HG02763 (cell line): ENCODE measurements around the gene TGFBI.
A peak's percentile ranks its signal among the peaks of the same experiment; 100 is the strongest.

ENCODE experiments used
- ATAC-seq: cut with Tn5 transposase; IDR thresholded peaks from one replicate; pipeline ENCODE4 v1.9.1; 2021; ENCODE audit warnings: mild to moderate bottlenecking, moderate library complexity; ENCODE audit not compliant: unreplicated experiment

TGFBI gene

GRCh38 chr5:136000932-136001331 lies 27.9 kb upstream of the TGFBI start:
- no peak for ATAC-seq

DNA sequence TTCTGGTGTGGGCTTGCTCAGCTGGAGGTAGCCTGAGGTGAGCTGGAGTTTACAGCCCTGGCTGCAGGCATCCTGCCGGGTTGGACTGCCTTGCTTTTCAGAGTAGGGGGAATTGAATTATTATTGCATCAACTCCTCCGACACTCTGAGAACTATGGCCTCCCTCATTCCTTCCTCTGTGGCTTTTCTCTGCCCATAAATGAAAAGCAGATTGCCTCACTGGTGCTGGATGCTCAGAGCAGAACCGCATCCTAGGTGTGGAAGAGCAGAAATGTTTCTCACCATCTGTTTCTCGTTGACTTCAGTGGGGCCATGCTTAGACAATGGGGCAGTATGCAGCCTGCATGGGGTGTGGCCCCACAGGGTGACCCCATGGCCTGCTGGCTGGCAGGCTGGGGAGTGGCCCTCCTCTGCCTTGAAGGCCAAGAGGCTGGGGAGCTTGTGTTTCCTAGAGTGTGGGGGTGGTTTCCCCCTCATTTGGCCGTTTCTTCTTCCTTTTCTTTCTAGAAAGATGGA lies 27.3 kb upstream of the TGFBI start:
- ATAC-seq = no peak

DNA sequence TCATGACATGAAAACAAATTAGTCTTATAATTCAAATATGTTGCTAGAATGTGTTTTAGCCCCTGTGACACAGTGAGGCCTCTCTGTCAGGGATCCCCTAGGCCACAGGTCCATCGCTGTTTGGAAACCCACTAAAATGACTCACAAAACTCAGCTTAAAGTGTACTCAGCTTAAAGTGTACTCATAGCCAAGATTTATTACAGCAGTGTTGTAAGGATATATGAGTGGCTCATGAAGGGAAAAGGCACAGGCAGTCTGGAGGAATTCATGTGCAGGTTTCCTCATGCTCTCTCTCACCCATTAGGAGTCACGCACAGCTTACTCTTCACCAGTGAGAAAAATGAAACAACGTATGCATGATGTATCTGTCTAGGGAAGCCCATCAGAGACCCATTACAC lies 24.4 kb upstream of the TGFBI start:
- no peak for ATAC-seq

- ATAC-seq = no peak
These were observed 23.3 kb upstream of the TGFBI start for GRCh38 chr5:136005476-136005875.

DNA sequence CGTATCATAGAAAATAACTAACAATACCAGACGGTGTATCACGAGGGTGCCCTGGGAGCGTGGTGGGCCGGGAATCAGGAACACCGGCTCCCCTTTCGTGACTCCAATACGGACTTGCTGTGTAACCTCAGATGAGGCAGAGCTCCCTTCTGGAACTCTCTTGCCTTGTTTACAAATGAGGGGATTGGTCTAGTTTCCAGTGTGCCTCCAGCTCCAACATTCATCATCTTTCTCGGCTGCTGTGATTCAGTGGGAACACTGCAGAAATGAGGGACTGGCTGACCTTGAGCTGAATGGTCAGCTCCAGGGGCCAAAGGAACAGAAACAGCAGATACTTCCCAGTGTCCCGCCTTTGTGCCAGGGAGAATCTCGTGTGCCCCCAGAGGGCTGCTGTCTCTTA lies 22.6 kb upstream of the TGFBI start:
- no peak for ATAC-seq

- ATAC-seq = no peak
These were observed 22.0 kb upstream of the TGFBI start for GRCh38 chr5:136006761-136007251.

GRCh38 chr5:136007271-136007670 lies 21.5 kb upstream of the TGFBI start:
- no peak for ATAC-seq

- ATAC-seq = no peak
These were observed 17.3 kb upstream of the TGFBI start for GRCh38 chr5:136011414-136012001.

DNA sequence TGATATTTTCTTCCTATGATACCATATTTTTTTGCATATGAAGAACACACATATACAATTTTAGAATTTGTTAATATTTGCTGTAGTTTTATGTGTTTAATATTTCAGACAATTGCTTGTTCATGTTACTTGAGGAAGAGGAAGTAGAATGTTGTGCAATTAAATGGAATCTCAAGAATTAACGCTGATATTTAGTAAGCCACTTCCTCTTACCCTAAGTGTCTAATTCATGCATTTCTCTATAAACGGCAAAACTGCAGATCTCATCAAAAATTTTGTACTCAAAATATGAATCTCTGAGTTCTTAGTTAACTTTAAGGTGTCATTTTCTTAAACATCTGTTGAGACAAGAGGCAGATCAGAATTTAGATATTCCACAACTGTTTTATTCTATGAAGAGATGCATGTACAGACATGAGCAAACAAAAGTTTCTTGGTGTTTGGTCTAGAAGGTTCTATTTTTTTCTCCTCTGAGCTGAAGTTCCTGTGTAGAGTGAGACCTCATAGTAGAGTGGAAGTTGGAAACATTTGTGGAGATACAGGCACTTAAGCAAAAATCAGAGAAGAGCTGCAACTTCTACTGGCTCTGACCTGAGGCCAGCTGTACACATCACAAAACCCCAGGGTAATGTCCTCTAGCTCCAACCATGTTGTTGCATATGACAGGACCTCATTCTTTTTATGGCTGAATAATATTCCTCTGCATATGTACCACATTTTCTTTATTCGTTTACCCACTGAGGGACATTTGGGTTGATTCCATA lies 16.6 kb upstream of the TGFBI start:
- no peak for ATAC-seq

GRCh38 chr5:136013559-136013958 lies 15.2 kb upstream of the TGFBI start:
- no peak for ATAC-seq

DNA sequence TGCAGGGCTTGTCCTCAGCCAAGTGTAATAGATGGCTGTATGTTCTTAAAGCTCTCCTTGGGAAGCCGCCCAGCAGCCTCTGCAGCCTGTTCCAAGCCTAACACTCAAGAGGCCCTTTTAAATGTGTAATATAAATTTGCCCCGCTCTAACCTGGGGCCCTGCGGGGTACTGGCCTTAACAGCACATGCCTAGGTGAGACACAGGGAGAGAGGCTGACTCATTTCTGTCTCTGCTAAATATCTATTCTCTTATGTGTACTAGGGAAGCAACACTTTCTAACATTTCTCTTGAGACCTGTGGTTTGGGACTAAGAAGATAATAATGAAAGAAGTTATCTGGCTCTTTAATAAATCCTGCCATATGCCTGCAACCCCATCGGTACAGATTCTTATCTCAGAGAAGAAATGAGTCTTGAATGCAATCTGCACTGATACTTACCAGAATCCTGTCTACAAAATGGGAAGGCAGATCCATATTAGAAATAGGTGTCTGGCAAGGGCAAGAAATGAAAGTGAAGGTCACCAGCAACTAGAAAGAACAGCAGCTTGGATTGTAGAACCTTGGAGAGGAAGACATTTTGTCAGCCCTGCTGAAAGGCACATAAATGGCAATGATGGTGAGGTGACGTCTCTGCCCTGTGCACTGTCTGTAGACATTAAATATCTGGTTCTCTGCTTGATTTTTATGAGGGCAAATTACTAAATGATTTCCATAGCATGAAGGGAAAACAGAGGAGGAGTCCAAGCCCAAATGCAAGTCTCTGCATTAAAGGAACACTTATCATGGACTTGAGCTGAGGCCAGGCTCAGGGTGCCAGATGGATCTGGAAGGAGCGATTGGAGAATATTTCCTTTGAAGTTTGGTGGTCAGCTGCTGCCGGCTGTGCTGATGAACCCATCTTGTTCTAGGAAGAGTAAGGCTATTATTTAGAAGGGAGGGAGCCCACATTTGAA lies 14.5 kb upstream of the TGFBI start:
- ATAC-seq = peak; percentile 54

DNA sequence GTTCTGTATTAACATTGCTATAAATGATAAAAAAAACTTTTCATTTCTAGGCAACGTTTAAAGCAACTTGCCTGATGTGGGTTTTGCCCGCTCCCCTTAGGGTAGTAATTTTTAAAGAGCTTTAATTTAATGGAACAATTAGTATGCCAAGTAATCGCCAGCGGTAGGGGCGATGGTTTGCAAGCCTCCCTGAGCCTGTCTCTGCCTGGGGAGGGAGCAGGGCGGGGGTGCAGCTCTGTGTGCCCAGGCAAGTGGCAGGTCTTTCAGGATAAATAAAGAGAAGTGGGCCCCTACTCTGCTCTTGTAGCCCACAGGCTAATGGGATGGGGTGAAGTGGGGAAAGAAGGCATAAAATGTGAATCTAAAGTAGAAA lies 13.8 kb upstream of the TGFBI start:
- no peak for ATAC-seq

- no peak for ATAC-seq
These were observed 12.7 kb upstream of the TGFBI start for GRCh38 chr5:136015966-136016650.

GRCh38 chr5:136016945-136017530 lies 11.8 kb upstream of the TGFBI start:
- ATAC-seq = no peak

GRCh38 chr5:136018814-136019783 lies 9.7 kb upstream of the TGFBI start:
- no peak for ATAC-seq

DNA sequence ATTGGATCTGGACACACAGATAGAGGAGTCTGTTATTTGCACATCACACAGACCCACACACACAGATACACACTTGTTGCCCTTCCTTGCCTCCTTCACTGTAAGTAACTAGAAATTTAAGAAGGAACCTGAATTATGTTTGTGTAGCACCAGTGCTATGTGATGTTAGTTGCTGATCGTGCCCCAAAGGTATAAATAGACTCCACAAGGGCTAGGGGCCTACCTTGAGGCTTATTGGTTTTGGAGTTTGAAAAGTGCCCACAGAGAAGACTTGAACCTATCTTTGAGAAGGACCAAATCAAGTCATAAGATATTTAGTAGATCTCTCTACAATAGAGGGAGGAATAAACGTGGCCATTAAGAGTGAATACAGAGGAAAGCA lies 8.8 kb upstream of the TGFBI start:
- no peak for ATAC-seq

GRCh38 chr5:136020383-136021015 lies 8.3 kb upstream of the TGFBI start:
- no peak for ATAC-seq

GRCh38 chr5:136021016-136021405 lies 7.8 kb upstream of the TGFBI start:
- ATAC-seq = no peak

- no peak for ATAC-seq
These were observed 5.8 kb upstream of the TGFBI start for GRCh38 chr5:136022965-136023364.
